ENCODE results near the gene TAS2R13. TPM values are rescaled to one million over a fixed set of nuclear protein-coding genes. Genes with fewer than 3 reads are reported as not detected.

The TAS2R13 gene
- total and polyA plus RNA-seq, 2 of the 4 experiments (the other 2 are of a cell fraction) = 0.03 to 0.90 TPM

DNA sequence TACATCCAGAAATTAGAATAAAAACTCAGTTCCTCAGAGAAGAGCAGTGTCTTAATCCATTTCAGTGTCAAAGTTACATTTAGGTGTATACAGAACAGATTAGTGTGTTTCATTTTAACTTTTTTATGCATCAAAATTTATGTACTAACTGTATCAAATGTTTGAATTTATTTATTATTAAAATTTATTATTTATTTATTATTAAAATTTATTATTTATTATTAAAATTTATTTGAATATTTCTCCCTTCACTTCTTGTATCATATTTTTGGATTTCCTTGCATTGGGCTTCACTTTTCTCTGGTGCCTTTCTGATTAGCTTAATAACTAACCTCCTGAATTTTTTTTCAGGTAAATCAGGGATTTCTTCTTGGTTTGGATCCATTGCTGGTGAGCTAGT, 32.0 kb upstream of the TAS2R13 start:
- POLR2A ChIA-PET (ENCODE audit: unreplicated experiment) = no interaction called here
- Histone ChIP-seq H3K27me3 (ENCODE audit: control insufficient read depth, insufficient read depth, low read length) (no peaks in the 10 kb centered on the region), H2BK20ac (ENCODE audit: low read depth, low read length) (no peak overlapping the region), H2BK5ac (ENCODE audit: low read depth, low read length, poor library complexity, severe bottlenecking) (no peak overlapping the region), H3K4ac (ENCODE audit: low read depth, low read length) (no peak overlapping the region), H3K36me3 (ENCODE audit: control insufficient read depth, insufficient read depth, low read length) (no peaks in the 10 kb centered on the region), H3K79me1 (ENCODE audit: low read depth in 1 of 2, low read length in 2 of 2) (no peaks in the 10 kb centered on the region; a peak in 1 of 4 replicates), H4K20me1 (ENCODE audit: insufficient read depth, low read length) (no peaks in the 10 kb centered on the region), H3K4me3 (ENCODE audit: insufficient read depth, low read depth, low read length) (no peak overlapping the region), H3K56ac (ENCODE audit: extremely low read depth, insufficient read depth, low read length) (no peak overlapping the region), H2AK5ac (ENCODE audit: low read depth, low read length) (no peak overlapping the region), H3K27ac (ENCODE audit: insufficient read depth, low read length) (no peak overlapping the region), H3K18ac (ENCODE audit: low read depth, low read length) (no peak overlapping the region), H2AFZ (replicated peaks; ENCODE audit: low read length, poor library complexity) (no peak overlapping the region), H3K23ac (ENCODE audit: low read depth, low read length) (no peak overlapping the region), H3K4me1 (ENCODE audit: control insufficient read depth, insufficient read depth, low read length) (peaks cover 2% of the 10 kb centered on the region; the same call in 1 of the 2 replicates), H4K8ac (ENCODE audit: low read depth in 2 of 2, low read length in 2 of 2) (no peak overlapping the region), H2BK15ac (ENCODE audit: low read depth, low read length) (no peak overlapping the region), H3K9me1 (ENCODE audit: insufficient read depth, low read length) (no peaks in the 10 kb centered on the region; the same call in 1 of the 2 replicates), H2AK9ac (replicated peaks; ENCODE audit: low read depth, low read length, poor library complexity) (no peak overlapping the region), H4K91ac (ENCODE audit: insufficient read depth, low read depth, low read length) (no peak overlapping the region), H2BK120ac (ENCODE audit: low read depth, low read length) (no peak overlapping the region), H3K9me3 (ENCODE audit: control insufficient read depth, insufficient read depth, low read length) (no peaks in the 10 kb centered on the region), H4K5ac (ENCODE audit: low read depth, low read length) (no peak overlapping the region), H3K9ac (ENCODE audit: low read depth, low read length) (no peak overlapping the region), H3K14ac (replicated peaks; ENCODE audit: low read depth, low read length) (no peak overlapping the region), H3K4me2 (ENCODE audit: low read depth, low read length) (no peak overlapping the region)
- DNase-seq (no peak), ATAC-seq (ENCODE audit: low read depth) (no peak)
- no TSS peak for BruUV-seq (replicated peaks)
- intact Hi-C loops (cut with micrococcal nuclease) (no loop called here), dilution Hi-C loops (cut with HindIII; ENCODE audit: low sequenced_read_pairs, unreplicated experiment) (no loop called here), in situ Hi-C loops (cut with MboI; ENCODE audit: low sequenced_read_pairs) (no loop called here)
- CTCF ChIA-PET = no interaction called here
- TF ChIP-seq, protein P1, sequence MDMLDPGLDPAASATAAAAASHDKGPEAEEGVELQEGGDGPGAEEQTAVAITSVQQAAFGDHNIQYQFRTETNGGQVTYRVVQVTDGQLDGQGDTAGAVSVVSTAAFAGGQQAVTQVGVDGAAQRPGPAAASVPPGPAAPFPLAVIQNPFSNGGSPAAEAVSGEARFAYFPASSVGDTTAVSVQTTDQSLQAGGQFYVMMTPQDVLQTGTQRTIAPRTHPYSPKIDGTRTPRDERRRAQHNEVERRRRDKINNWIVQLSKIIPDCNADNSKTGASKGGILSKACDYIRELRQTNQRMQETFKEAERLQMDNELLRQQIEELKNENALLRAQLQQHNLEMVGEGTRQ (IDR thresholded peaks at IDR 0.05; ENCODE audit: low read depth, low read length) = no peak
- TF ChIP-seq NFE2L2 (IDR thresholded peaks at IDR 0.05; ENCODE audit: low read depth, low read length) = no peak
- TF ChIP-seq RCOR1 (IDR thresholded peaks at IDR 0.05; ENCODE audit: insufficient replicate concordance, low read length) = no peak
- TF ChIP-seq POLR2A (IDR thresholded peaks at IDR 0.05; ENCODE audit: low read depth, low read length) = no peak
- TF ChIP-seq CHD1 (IDR thresholded peaks at IDR 0.05; ENCODE audit: low read depth, low read length) = no peak
- TF ChIP-seq MAFK (IDR thresholded peaks at IDR 0.05; ENCODE audit: low read depth, low read length) = no peak
- no peak for TF ChIP-seq BHLHE40 (IDR thresholded peaks at IDR 0.05; ENCODE audit: low read depth, low read length)
- TF ChIP-seq, protein P2, sequence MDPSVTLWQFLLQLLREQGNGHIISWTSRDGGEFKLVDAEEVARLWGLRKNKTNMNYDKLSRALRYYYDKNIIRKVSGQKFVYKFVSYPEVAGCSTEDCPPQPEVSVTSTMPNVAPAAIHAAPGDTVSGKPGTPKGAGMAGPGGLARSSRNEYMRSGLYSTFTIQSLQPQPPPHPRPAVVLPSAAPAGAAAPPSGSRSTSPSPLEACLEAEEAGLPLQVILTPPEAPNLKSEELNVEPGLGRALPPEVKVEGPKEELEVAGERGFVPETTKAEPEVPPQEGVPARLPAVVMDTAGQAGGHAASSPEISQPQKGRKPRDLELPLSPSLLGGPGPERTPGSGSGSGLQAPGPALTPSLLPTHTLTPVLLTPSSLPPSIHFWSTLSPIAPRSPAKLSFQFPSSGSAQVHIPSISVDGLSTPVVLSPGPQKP (IDR thresholded peaks at IDR 0.05; ENCODE audit: borderline replicate concordance, low read depth, low read length) = no peak
- no peak for TF ChIP-seq RAD21 (IDR thresholded peaks at IDR 0.05; ENCODE audit: low read length)
- TF ChIP-seq MXI1 (IDR thresholded peaks at IDR 0.05; ENCODE audit: borderline replicate concordance, low read depth, low read length) = no peak
- TF ChIP-seq CEBPB (IDR thresholded peaks at IDR 0.05; ENCODE audit: low read depth, low read length) = no peak

Measured in IMR-90 (cell line).